Measurements from ENCODE around the gene PRKAR1A. TPM values are rescaled to one million over a fixed set of nuclear protein-coding genes. Genes with fewer than 3 reads are reported as not detected.

PRKAR1A gene
- total RNA-seq, 1 donor from 2014 or later = 226 TPM

DNA sequence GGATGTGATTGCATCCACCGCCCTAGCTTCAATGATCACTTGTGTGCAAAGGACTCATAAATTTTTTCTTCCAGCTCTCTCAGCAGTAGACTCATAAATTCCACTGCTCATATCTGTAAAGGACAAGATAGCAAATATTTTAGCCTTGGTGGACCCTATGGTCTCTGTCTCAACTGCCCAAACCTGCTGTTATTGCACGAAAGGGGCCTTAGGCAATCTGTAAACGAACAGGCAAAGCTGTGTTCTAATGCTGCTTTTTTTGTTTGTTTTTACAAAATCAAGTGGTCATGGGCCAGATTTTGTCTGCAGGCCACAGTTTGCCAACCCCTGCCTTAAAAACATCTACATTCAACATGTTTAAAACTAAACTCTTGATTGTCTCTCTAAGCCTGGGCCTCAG is 54.8 kb downstream of the PRKAR1A start:
- no peak for FAIRE-seq

DNA sequence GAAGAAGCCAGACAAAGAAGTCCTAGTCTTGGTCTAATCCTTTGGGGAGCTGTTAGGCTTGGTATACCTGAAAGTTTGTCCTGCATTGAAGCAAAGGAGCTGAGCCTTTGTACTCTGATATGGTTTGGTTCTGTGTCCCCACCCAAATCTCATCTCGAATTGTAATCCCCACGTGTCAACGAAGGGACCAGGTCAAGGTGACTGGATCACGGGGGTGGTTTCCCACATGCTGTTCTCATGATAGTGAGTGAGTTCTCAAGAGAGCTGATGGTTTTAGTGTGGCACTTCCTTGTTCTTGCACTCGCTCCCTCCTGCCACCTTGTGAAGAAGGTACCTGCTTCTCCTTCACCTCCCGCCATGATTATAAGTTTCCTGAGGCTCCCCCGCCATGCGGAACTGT is 55.4 kb downstream of the PRKAR1A start:
- Histone ChIP-seq H3K4me3 (ENCODE audit: low read depth, low read length) (no peak overlapping the region), H3K36me3 (ENCODE audit: control insufficient read depth, insufficient read depth, low read length) (no peaks in the 10 kb centered on the region), H3K27me3 (ENCODE audit: control insufficient read depth, insufficient read depth, low read length) (no peaks in the 10 kb centered on the region)
- DNase-seq (ENCODE audit: low read depth) (no peak), FAIRE-seq (no peak)
- TF ChIP-seq, protein P1, sequence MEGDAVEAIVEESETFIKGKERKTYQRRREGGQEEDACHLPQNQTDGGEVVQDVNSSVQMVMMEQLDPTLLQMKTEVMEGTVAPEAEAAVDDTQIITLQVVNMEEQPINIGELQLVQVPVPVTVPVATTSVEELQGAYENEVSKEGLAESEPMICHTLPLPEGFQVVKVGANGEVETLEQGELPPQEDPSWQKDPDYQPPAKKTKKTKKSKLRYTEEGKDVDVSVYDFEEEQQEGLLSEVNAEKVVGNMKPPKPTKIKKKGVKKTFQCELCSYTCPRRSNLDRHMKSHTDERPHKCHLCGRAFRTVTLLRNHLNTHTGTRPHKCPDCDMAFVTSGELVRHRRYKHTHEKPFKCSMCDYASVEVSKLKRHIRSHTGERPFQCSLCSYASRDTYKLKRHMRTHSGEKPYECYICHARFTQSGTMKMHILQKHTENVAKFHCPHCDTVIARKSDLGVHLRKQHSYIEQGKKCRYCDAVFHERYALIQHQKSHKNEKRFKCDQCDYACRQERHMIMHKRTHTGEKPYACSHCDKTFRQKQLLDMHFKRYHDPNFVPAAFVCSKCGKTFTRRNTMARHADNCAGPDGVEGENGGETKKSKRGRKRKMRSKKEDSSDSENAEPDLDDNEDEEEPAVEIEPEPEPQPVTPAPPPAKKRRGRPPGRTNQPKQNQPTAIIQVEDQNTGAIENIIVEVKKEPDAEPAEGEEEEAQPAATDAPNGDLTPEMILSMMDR (IDR thresholded peaks at IDR 0.05; ENCODE audit: insufficient read depth, low read length, severe bottlenecking) = no peak

More for the DNA sequence above, 54.8 kb downstream of the PRKAR1A start:
- DNase-seq (ENCODE audit: low read depth) = no peak
- Histone ChIP-seq H3K27me3 (ENCODE audit: control insufficient read depth, insufficient read depth, low read length) (no peaks in the 10 kb centered on the region), H3K36me3 (ENCODE audit: control insufficient read depth, insufficient read depth, low read length) (no peaks in the 10 kb centered on the region), H3K4me3 (ENCODE audit: low read depth, low read length) (no peak overlapping the region)
- TF ChIP-seq, protein P1 (IDR thresholded peaks at IDR 0.05; ENCODE audit: insufficient read depth, low read length, severe bottlenecking) = no peak

- no peak for FAIRE-seq
- Histone ChIP-seq H3K4me3 (ENCODE audit: low read depth, low read length) (no peak overlapping the region), H3K36me3 (ENCODE audit: control insufficient read depth, insufficient read depth, low read length) (no peaks in the 10 kb centered on the region), H3K27me3 (ENCODE audit: control insufficient read depth, insufficient read depth, low read length) (no peaks in the 10 kb centered on the region)
- TF ChIP-seq, protein P1 (IDR thresholded peaks at IDR 0.05; ENCODE audit: insufficient read depth, low read length, severe bottlenecking) = no peak
- DNase-seq (ENCODE audit: low read depth) = no peak
These were observed 56.4 kb downstream of the PRKAR1A start for GRCh38 chr17:68568581-68568980.

DNA sequence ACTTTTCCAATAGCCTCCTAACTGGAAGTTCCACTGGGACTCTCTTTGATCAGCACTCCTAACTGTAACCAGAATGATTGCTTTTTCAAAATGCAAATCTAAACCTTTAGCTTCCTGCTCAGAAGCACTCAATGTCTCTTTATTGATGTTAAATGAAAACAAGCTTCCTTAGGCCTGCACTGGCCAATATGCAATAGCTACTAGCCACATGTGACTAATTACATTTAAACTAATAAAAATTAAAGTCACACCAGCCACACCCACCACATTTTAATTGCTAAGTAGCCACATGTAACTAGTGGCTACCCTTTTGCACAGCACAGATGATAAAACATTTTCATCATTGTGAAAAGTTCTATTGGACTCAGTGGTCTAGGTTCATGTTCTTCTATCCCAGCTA is 57.1 kb downstream of the PRKAR1A start:
- TF ChIP-seq, protein P1 (IDR thresholded peaks at IDR 0.05; ENCODE audit: insufficient read depth, low read length, severe bottlenecking) = no peak
- Histone ChIP-seq H3K27me3 (ENCODE audit: control insufficient read depth, insufficient read depth, low read length) (no peaks in the 10 kb centered on the region), H3K4me3 (ENCODE audit: low read depth, low read length) (no peak overlapping the region), H3K36me3 (ENCODE audit: control insufficient read depth, insufficient read depth, low read length) (no peaks in the 10 kb centered on the region)
- DNase-seq (ENCODE audit: low read depth) = no peak
- no peak for FAIRE-seq

DNA sequence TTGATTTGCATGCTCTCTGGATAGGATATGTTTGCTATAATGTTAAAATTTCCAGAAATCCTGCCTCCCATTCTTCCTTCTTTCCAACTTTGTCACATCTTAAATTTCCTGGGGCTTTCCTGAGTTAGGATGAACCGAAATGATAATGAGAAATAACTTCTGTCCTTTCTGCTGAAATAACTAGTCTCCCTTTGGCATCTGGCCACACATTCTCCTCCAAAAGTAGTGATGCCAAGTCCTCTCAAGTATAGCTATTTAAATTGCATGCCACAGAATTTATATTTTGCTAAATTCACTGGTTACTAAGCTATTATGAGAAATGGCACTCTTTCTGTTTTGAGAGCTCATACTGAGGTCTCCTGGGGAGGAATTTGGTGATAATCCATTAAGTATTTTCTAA is 58.3 kb downstream of the PRKAR1A start:
- H3K36me3 ChIP-seq (ENCODE audit: control insufficient read depth, insufficient read depth, low read length) = no peaks in the 10 kb centered on the region
- TF ChIP-seq, protein P1 (IDR thresholded peaks at IDR 0.05; ENCODE audit: insufficient read depth, low read length, severe bottlenecking) = no peak
- no peaks in the 10 kb centered on the region for H3K27me3 ChIP-seq (ENCODE audit: control insufficient read depth, insufficient read depth, low read length)
- no peak for DNase-seq (ENCODE audit: low read depth)
- FAIRE-seq = no peak
- no peak overlapping the region for H3K4me3 ChIP-seq (ENCODE audit: low read depth, low read length)

DNA sequence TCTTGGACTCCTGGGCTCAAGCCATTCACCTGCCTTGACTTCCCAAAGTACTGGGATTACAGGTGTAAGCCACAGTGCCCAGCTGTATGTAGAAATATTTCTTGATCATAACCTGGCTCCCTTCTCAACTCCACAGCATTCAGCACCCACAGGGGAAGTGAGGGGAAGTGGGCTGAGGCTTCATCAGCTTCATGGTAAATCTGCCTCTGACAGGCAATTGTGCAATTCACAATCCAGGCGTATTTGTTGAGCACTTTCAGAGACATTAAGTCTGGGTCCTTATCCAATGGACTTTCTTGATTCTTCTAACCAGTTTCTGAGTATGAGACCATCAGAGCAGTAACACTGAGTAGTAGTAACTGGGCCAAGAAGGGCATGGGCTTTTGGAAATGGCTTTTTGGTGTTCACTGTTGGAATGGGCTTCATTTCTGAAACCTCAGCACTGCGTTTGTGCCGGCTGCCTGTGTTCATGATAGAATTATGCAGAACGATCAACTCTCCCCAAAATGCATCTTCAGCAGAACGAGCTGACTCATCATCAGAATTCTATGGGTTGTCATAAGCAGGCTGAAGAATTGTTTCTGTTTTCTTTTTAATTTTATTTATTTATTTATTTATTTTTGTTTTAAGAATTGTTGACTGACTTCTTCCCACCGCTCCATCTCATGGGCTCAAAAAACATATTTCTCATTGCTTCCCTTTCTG is 60.1 kb downstream of the PRKAR1A start:
- FAIRE-seq = no peak
- Histone ChIP-seq H3K4me3 (ENCODE audit: low read depth, low read length) (no peak overlapping the region), H3K27me3 (ENCODE audit: control insufficient read depth, insufficient read depth, low read length) (no peaks in the 10 kb centered on the region), H3K36me3 (ENCODE audit: control insufficient read depth, insufficient read depth, low read length) (no peaks in the 10 kb centered on the region)
- no peak for DNase-seq (ENCODE audit: low read depth)
- TF ChIP-seq, protein P1 (IDR thresholded peaks at IDR 0.05; ENCODE audit: insufficient read depth, low read length, severe bottlenecking) = no peak
